GM12878 (cell line): ENCODE data around the gene TERB2. TPM values are rescaled to one million over a fixed set of nuclear protein-coding genes. Genes with fewer than 3 reads are reported as not detected.
"Not testable (repeated sequence)": the region's sequence is repeated elsewhere in the genome, so short reads cannot be mapped to it uniquely, and the experiment has no call there.

Experiments
- ATAC-seq: fragments of 200-7000 bp; cut with Tn5 transposase; 3 replicates; pipeline ENCODE4 v1.9.1; 2020; ENCODE audit warnings: mild to moderate bottlenecking, moderate library complexity
- BruUV-seq: library from RNA; stranded (reverse); fragments of 400-500 nt; replicated peaks from 2 replicates; lab custom pipeline; 2021; lab: Mats Ljungman, UMichigan
- CTCF ChIA-PET: fragments of 300-600 bp; sonication (Branson Sonifier 250); formaldehyde crosslinking; extraction: SDS; loops from one replicate; lab custom pipeline; 2021; ENCODE audit warnings: inconsistent platforms; lab: Yijun Ruan, JAX
- POLR2A ChIA-PET: fragments of 350-600 bp; formaldehyde crosslinking; extraction: SDS; loops from one replicate; lab custom pipeline; 2021; ENCODE audit warnings: inconsistent platforms; lab: Charles Lee
- RAD21 ChIA-PET: fragments of 300-600 bp; sonication (Branson Sonifier 250); formaldehyde crosslinking; loops from one replicate; lab custom pipeline; 2023; ENCODE audit warnings: antibody characterized with exemption; ENCODE audit not compliant: unreplicated experiment; lab: Charles Lee
- SMC1A ChIA-PET: fragments of 300-600 bp; sonication (Branson Sonifier 250); formaldehyde crosslinking; loops from one replicate; lab custom pipeline; 2023; ENCODE audit not compliant: unreplicated experiment, uncharacterized antibody; lab: Charles Lee
- DNase-seq: peaks from one replicate; pipeline ENCODE4 v3.0.0-alpha.2; 2011; ENCODE audit warnings: low read depth, low spot score
- FAIRE-seq: peaks from 3 replicates; lab custom pipeline; 2011; peaks lifted over from hg19 to GRCh38; lab: Jason Lieb, UNC
- H2AFZ ChIP-seq: 2 replicates; pipeline ENCODE4 v1.6.0; 2011; ENCODE audit warnings: low read depth, low read length, control low read depth; ENCODE audit not compliant: control insufficient read depth
- H3K27ac ChIP-seq: 2 replicates; pipeline ENCODE4 v1.5.1; 2011; ENCODE audit warnings: control low read depth; ENCODE audit not compliant: control insufficient read depth, insufficient read depth
- H3K27me3 ChIP-seq, 2 experiments: replicated peaks in 1 of 2; 2 replicates each; pipeline versions ENCODE4 v1.6.0 to v1.6.1; 2011; ENCODE audit warnings: low read length in 1 of 2; ENCODE audit not compliant: control insufficient read depth in 2 of 2, insufficient read depth in 2 of 2
- H3K36me3 ChIP-seq, 2 experiments: 2 replicates each; pipeline ENCODE4 v1.5.1; 2011; ENCODE audit warnings: low read length in 1 of 2; ENCODE audit not compliant: control insufficient read depth in 2 of 2, insufficient read depth in 2 of 2
- H3K4me1 ChIP-seq: 2 replicates; pipeline ENCODE4 v1.6.1; 2011; ENCODE audit warnings: mild to moderate bottlenecking, low read length, moderate library complexity, mixed read lengths; ENCODE audit not compliant: control insufficient read depth, insufficient read depth
- H3K4me2 ChIP-seq: 2 replicates; pipeline ENCODE4 v1.6.0; 2011; ENCODE audit warnings: control low read depth; ENCODE audit not compliant: control insufficient read depth, insufficient read depth
- H3K4me3 ChIP-seq: fragments of 200-600 bp; sonication (generic); 2 replicates; pipeline ENCODE4 v1.5.1; 2016
- H3K79me2 ChIP-seq: 2 replicates; pipeline ENCODE4 v1.6.0; 2011; ENCODE audit warnings: low read length; ENCODE audit not compliant: control insufficient read depth, insufficient read depth
- H3K9ac ChIP-seq: 2 replicates; pipeline ENCODE4 v1.8.0; 2011; ENCODE audit warnings: low read length, control low read depth, mixed read lengths; ENCODE audit not compliant: control insufficient read depth, insufficient read depth
- H3K9me3 ChIP-seq: replicated peaks from 3 replicates; pipeline ENCODE4 v1.5.1; 2011; ENCODE audit warnings: mild to moderate bottlenecking, low read length; ENCODE audit not compliant: control insufficient read depth, insufficient read depth
- H4K20me1 ChIP-seq: 2 replicates; pipeline ENCODE4 v1.6.0; 2011; ENCODE audit not compliant: control insufficient read depth, insufficient read depth
- BCL11A ChIP-seq: IDR thresholded peaks from 2 replicates; pipeline ENCODE4 v1.6.1; 2011; ENCODE audit warnings: low read depth, low read length
- CREM ChIP-seq: IDR thresholded peaks from 2 replicates; pipeline ENCODE4 v1.6.1; 2014; ENCODE audit warnings: antibody characterized with exemption, low read depth
- EED ChIP-seq: sonication (generic); IDR thresholded peaks from 2 replicates; pipeline ENCODE4 v1.6.1; 2016; ENCODE audit warnings: antibody characterized with exemption, low read depth
- IRF4 ChIP-seq: IDR thresholded peaks from 2 replicates; pipeline ENCODE4 v1.6.1; 2011; ENCODE audit warnings: low read depth, low read length
- JUNB ChIP-seq: IDR thresholded peaks from 2 replicates; pipeline ENCODE4 v1.6.1; 2016; ENCODE audit warnings: antibody characterized with exemption, mild to moderate bottlenecking
- MTA2 ChIP-seq: fragments of 450-650 bp; IDR thresholded peaks from 2 replicates; pipeline ENCODE4 v1.6.1; 2016; ENCODE audit warnings: low read depth, mild to moderate bottlenecking, moderate library complexity
- NFIC ChIP-seq: IDR thresholded peaks from 2 replicates; pipeline ENCODE4 v1.6.1; 2012; ENCODE audit warnings: low read depth, mild to moderate bottlenecking, inconsistent platforms, low read length, moderate library complexity
- NR2F1 ChIP-seq: fragments of 450-650 bp; conservative IDR thresholded peaks from 2 replicates; pipeline ENCODE4 v1.6.1; 2017; ENCODE audit warnings: mild to moderate bottlenecking
- RUNX3 ChIP-seq: IDR thresholded peaks from 2 replicates; pipeline ENCODE4 v1.6.1; 2012; ENCODE audit warnings: low read length, inconsistent platforms
- WGBS: methylation state at CpG from one replicate; pipeline ENCODE4 v1.1.6; 2016; ENCODE audit warnings: low lambda C conversion rate; ENCODE audit not compliant: insufficient replicate concordance, insufficient coverage; ENCODE audit errors: missing lambda C conversion rate; 5-methylcytosine and 5-hydroxymethylcytosine counted together
- in situ Hi-C: fragments of 300-500 bp; cut with MboI; formaldehyde crosslinking; loops from 9 replicates; pipeline ENCODE4 v1.14.3; 2018; ENCODE audit warnings: mixed read lengths
- intact Hi-C: fragments of 100-400 bp; cut with micrococcal nuclease; formaldehyde crosslinking; loops from one replicate; pipeline ENCODE4 v1.14.2; 2022; ENCODE audit not compliant: unreplicated experiment
- polyA plus RNA-seq, 11 experiments: library from polyadenylated mRNA; depleted of rRNA in 4 of 11; unstranded in 6 of 11; stranded (reverse) in 5 of 11; fragments of >200 nt; fragmentation: Nextera tagmentation in 4 of 11; fragmentation: Illumina TruSeq in 1 of 11; extraction: Ambion mirVana in 4 of 11; extraction: Trizol in 1 of 11; gene quantifications; 1 replicate in 1 of 11; 2 replicates in 10 of 11; pipeline versions ENCODE4 v1.2.1 to v1.2.3, GENCODE V29; 2011 to 2016; ENCODE audit warnings: inconsistent platforms in 2 of 11, missing spikeins in 2 of 11, low read depth in 1 of 11
- total RNA-seq, 4 experiments: library from RNA; depleted of rRNA in 3 of 4; stranded (reverse); fragments of >200 nt in 3 of 4; fragmentation: Illumina TruSeq in 1 of 4; extraction: Trizol in 1 of 4; gene quantifications; 2 replicates each; pipeline versions ENCODE4 v1.2.1 to v1.2.3, GENCODE V29; 2013 to 2021

Gene TERB2
- total and polyA plus RNA-seq, 10 of the 15 experiments (the other 5 are each of a cell fraction or from before 2014, with no cell fraction given) = not detected

GRCh38 chr15:44979617-44980339, 23.3 kb downstream of the TERB2 start:
- H3K4me2 ChIP-seq, H3K9me3 ChIP-seq, in situ Hi-C loops, H3K4me3 ChIP-seq, H3K9ac ChIP-seq, H3K27me3 ChIP-seq, H3K36me3 ChIP-seq, BruUV-seq, H4K20me1 ChIP-seq, RAD21 ChIA-PET, H2AFZ ChIP-seq, DNase-seq, H3K27ac ChIP-seq, H3K4me1 ChIP-seq, H3K79me2 ChIP-seq: not testable (repeated sequence)
- intact Hi-C loops = loop anchor here (10.0 kb wide), 1 partner anchor 145 kb away; the partner anchor contains the start of genes DUOX1 and DUOXA1
- POLR2A ChIA-PET = interaction anchor here (0.6 to 1.4 kb wide), 2 partner anchors 23 to 44 kb away, joined by 3 to 4 read pairs; partner anchors contain the start of gene SORD
- CTCF ChIA-PET = interaction anchor here (0.7 to 3.3 kb wide), 5 partner anchors 11 to 183 kb away, joined by 3 to 13 read pairs (median 3); no protein-coding TSS in a partner anchor
- SMC1A ChIA-PET = interaction anchor here (0.8 to 1.1 kb wide), 6 partner anchors 11 to 58 kb away, joined by 3 to 4 read pairs (median 3); partner anchors contain the start of gene SORD
- WGBS = 64% methylated on average over 2 of the region's 2 CpGs
- FAIRE-seq (peak; percentile 62), ATAC-seq (peak; percentile 95)
- peak; percentile 69 for TF ChIP-seq NR2F1
- peak; percentile 52; the same call in 1 of the 2 replicates for TF ChIP-seq BCL11A
- TF ChIP-seq MTA2 = peak; percentile 47
- peak; percentile 82 for TF ChIP-seq JUNB
- peak; percentile 25; the same call in 1 of the 2 replicates for TF ChIP-seq EED
- TF ChIP-seq CREM = 0 out of 2 replicates have a peak, but pooled peaks have one; percentile 24
- TF ChIP-seq NFIC = 0 out of 2 replicates have a peak, but pooled peaks have one; percentile 27
- TF ChIP-seq IRF4 = peak; percentile 36; the same call in 1 of the 2 replicates
- TF ChIP-seq RUNX3 = peak; percentile 14; the same call in 1 of the 2 replicates

DNA sequence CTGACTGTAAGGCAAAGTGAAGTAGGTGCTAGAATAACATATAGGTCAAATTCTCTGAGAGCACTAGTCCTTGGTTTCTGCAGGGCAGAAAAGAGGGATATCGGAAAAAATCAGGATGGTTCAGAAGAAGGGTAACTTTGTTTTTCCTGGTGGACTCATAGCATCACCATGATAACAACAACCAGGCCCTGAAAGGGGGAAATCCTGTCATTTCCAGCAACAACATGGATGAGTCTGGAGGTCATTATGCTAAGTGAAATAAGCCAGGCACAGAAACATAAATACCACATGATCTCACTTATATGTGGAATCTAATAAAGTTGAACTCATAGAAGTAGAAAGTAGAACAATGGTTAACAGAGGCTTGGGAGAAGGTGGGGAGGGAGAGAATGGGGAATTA, 27.7 kb downstream of the TERB2 start:
- intact Hi-C loops, POLR2A ChIA-PET, RAD21 ChIA-PET: not testable (repeated sequence)

GRCh38 chr15:44986346-44987055, 30.0 kb downstream of the TERB2 start:
- intact Hi-C loops, BruUV-seq, H3K9ac ChIP-seq, H3K27ac ChIP-seq, POLR2A ChIA-PET, H3K4me2 ChIP-seq, DNase-seq, RAD21 ChIA-PET, H3K4me3 ChIP-seq, H3K36me3 ChIP-seq, in situ Hi-C loops, H2AFZ ChIP-seq, H4K20me1 ChIP-seq, FAIRE-seq, CTCF ChIA-PET, H3K9me3 ChIP-seq, H3K4me1 ChIP-seq, H3K27me3 ChIP-seq, ATAC-seq, H3K79me2 ChIP-seq: not testable (repeated sequence)
- SMC1A ChIA-PET = interaction anchor here (1.0 to 1.1 kb wide), 2 partner anchors 8 to 51 kb away, joined by 3 read pairs; no protein-coding TSS in a partner anchor
- 47% methylated on average over 4 of the region's 4 CpGs for WGBS

More for the DNA sequence above, 27.7 kb downstream of the TERB2 start:
- H3K27me3 ChIP-seq, H3K4me3 ChIP-seq, BruUV-seq, H3K4me1 ChIP-seq, H3K9ac ChIP-seq, H3K36me3 ChIP-seq, H3K79me2 ChIP-seq, H4K20me1 ChIP-seq, DNase-seq, CTCF ChIA-PET, H3K9me3 ChIP-seq, in situ Hi-C loops, FAIRE-seq, H3K27ac ChIP-seq, H3K4me2 ChIP-seq, SMC1A ChIA-PET, H2AFZ ChIP-seq, ATAC-seq: not testable (repeated sequence)
- 100% methylated on average over 1 of the region's 1 CpG for WGBS
